Loucy (cell line): ENCODE results near the gene INPPL1.

Experiments used
- H2AFZ ChIP-seq: fragments of 200-600 bp; sonication (generic); 2 replicates; pipeline ENCODE4 v1.6.0; 2016; ENCODE audit warnings: antibody characterized with exemption, mild to moderate bottlenecking, low read length, moderate library complexity
- H3F3A ChIP-seq: fragments of 200-600 bp; 2 replicates; pipeline ENCODE4 v1.6.0; 2016; ENCODE audit warnings: antibody characterized with exemption, low read depth, mild to moderate bottlenecking
- H3K27me3 ChIP-seq: fragments of 200-600 bp; sonication (generic); 2 replicates; pipeline ENCODE4 v1.6.1; 2014; ENCODE audit warnings: low read length, mild to moderate bottlenecking; ENCODE audit not compliant: insufficient read depth, poor library complexity, severe bottlenecking
- H3K36me3 ChIP-seq: fragments of 200-600 bp; sonication (generic); 2 replicates; pipeline ENCODE4 v1.6.1; 2016; ENCODE audit warnings: low read length; ENCODE audit not compliant: insufficient read depth
- H3K4me1 ChIP-seq: fragments of 200-600 bp; sonication (generic); 2 replicates; pipeline ENCODE4 v1.5.1; 2014; ENCODE audit warnings: low read length, mild to moderate bottlenecking; ENCODE audit not compliant: insufficient read depth, poor library complexity, severe bottlenecking
- H3K4me2 ChIP-seq: fragments of 200-600 bp; sonication (generic); 2 replicates; pipeline ENCODE4 v1.6.0; 2014; ENCODE audit warnings: antibody characterized with exemption, low read length, low read depth, mild to moderate bottlenecking; ENCODE audit not compliant: poor library complexity, severe bottlenecking
- H3K4me3 ChIP-seq: fragments of 200-600 bp; sonication (generic); 2 replicates; pipeline ENCODE4 v1.5.1; 2014; ENCODE audit warnings: low read length, mild to moderate bottlenecking, mixed read lengths; ENCODE audit not compliant: poor library complexity, severe bottlenecking
- H3K79me2 ChIP-seq: fragments of 200-600 bp; sonication (generic); 2 replicates; pipeline ENCODE4 v1.6.1; 2014; ENCODE audit warnings: low read length; ENCODE audit not compliant: insufficient read depth
- H3K9ac ChIP-seq: fragments of 200-600 bp; sonication (generic); 2 replicates; pipeline ENCODE4 v1.6.0; 2014; ENCODE audit warnings: mild to moderate bottlenecking, low read depth, low read length, moderate library complexity; ENCODE audit not compliant: poor library complexity, severe bottlenecking
- H3K9me2 ChIP-seq: fragments of 200-600 bp; sonication (generic); replicated peaks from 2 replicates; pipeline ENCODE4 v1.6.1; 2016; ENCODE audit warnings: low read depth, low read length, mixed read lengths
- H3K9me3 ChIP-seq: fragments of 200-600 bp; sonication (generic); 2 replicates; pipeline ENCODE4 v1.6.1; 2014; ENCODE audit warnings: mild to moderate bottlenecking, antibody characterized with exemption, low read length, low read depth; ENCODE audit not compliant: insufficient read depth
- H4K20me1 ChIP-seq: fragments of 200-600 bp; sonication (generic); 2 replicates; pipeline ENCODE4 v1.6.0; 2014; ENCODE audit warnings: antibody characterized with exemption, low read length, mild to moderate bottlenecking; ENCODE audit not compliant: insufficient read depth, poor library complexity, severe bottlenecking
- EZH2phosphoT487 ChIP-seq: fragments of 200-600 bp; IDR thresholded peaks from 2 replicates; pipeline ENCODE4 v1.6.1; 2018; ENCODE audit warnings: antibody characterized with exemption, mild to moderate bottlenecking, moderate library complexity, borderline replicate concordance
- TF ChIP-seq, protein P1 (sequence below): fragments of 200-600 bp; sonication (generic); conservative IDR thresholded peaks from 2 replicates; pipeline ENCODE4 v1.5.1; 2014; ENCODE audit warnings: mild to moderate bottlenecking, antibody characterized with exemption, low read length

Gene INPPL1, protein sequence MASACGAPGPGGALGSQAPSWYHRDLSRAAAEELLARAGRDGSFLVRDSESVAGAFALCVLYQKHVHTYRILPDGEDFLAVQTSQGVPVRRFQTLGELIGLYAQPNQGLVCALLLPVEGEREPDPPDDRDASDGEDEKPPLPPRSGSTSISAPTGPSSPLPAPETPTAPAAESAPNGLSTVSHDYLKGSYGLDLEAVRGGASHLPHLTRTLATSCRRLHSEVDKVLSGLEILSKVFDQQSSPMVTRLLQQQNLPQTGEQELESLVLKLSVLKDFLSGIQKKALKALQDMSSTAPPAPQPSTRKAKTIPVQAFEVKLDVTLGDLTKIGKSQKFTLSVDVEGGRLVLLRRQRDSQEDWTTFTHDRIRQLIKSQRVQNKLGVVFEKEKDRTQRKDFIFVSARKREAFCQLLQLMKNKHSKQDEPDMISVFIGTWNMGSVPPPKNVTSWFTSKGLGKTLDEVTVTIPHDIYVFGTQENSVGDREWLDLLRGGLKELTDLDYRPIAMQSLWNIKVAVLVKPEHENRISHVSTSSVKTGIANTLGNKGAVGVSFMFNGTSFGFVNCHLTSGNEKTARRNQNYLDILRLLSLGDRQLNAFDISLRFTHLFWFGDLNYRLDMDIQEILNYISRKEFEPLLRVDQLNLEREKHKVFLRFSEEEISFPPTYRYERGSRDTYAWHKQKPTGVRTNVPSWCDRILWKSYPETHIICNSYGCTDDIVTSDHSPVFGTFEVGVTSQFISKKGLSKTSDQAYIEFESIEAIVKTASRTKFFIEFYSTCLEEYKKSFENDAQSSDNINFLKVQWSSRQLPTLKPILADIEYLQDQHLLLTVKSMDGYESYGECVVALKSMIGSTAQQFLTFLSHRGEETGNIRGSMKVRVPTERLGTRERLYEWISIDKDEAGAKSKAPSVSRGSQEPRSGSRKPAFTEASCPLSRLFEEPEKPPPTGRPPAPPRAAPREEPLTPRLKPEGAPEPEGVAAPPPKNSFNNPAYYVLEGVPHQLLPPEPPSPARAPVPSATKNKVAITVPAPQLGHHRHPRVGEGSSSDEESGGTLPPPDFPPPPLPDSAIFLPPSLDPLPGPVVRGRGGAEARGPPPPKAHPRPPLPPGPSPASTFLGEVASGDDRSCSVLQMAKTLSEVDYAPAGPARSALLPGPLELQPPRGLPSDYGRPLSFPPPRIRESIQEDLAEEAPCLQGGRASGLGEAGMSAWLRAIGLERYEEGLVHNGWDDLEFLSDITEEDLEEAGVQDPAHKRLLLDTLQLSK

DNA sequence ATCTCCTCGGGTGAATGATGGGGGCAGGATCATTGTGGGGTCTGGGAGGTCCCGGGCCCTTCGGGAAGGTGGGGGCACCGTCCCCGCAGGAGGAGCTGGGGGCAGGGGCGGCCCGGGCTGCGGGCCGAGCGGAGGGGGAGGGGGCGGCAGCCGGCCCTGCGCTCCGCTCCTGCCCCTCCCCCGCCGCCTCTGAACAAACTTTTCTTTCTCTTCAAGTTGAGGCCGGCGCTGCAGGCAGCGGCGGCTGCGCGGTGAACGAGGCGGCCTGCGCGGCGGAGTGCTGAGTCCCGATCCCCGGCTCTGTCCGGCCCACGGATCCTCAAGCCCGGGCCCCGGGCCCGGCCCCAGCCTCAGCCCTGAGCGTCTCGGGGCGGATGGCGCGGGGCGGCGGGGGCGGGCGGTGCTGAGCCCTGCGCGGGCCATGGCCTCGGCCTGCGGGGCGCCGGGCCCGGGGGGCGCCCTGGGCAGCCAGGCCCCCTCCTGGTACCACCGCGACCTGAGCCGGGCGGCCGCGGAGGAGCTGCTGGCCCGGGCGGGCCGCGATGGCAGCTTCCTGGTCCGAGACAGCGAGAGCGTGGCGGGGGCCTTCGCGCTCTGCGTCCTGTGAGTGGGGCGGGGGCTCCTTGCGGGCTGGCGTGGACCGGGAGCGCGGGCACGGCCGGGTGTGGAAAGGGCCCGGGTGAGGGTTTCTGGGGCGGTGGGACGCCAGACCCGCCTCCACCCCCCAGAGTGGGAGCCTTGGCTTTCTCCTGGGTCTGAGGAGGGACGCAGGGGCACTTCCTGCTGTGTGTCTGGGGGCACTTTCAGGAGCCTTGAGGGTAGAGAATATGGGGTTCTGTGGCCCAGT, at the start of gene INPPL1:
TSS of gene INPPL1 (plus strand) at position 204 of the 847 bp plus-strand sequence. CDS start at position 422, 218 bp downstream.
- Histone ChIP-seq H3K9me2 (no peaks in the 10 kb centered on the region), H3K27me3 (no peaks in the 10 kb centered on the region), H2AFZ (peak within 1 kb of the TSS; percentile 85), H4K20me1 (peaks cover 24% of the 10 kb centered on the region), H3K4me3 (peak within 1 kb of the TSS; percentile 99), H3K36me3 (peaks cover 16% of the 10 kb centered on the region; the same call in 1 of the 2 replicates), H3K9ac (peak within 1 kb of the TSS; percentile 94), H3K9me3 (no peaks in the 10 kb centered on the region), H3K79me2 (peaks cover 37% of the 10 kb centered on the region), H3K4me2 (peak within 1 kb of the TSS; percentile 97), H3F3A (no peaks in the 10 kb centered on the region), H3K4me1 (peaks cover 38% of the 10 kb centered on the region)
- no peak for TF ChIP-seq EZH2phosphoT487
- TF ChIP-seq, protein P1, sequence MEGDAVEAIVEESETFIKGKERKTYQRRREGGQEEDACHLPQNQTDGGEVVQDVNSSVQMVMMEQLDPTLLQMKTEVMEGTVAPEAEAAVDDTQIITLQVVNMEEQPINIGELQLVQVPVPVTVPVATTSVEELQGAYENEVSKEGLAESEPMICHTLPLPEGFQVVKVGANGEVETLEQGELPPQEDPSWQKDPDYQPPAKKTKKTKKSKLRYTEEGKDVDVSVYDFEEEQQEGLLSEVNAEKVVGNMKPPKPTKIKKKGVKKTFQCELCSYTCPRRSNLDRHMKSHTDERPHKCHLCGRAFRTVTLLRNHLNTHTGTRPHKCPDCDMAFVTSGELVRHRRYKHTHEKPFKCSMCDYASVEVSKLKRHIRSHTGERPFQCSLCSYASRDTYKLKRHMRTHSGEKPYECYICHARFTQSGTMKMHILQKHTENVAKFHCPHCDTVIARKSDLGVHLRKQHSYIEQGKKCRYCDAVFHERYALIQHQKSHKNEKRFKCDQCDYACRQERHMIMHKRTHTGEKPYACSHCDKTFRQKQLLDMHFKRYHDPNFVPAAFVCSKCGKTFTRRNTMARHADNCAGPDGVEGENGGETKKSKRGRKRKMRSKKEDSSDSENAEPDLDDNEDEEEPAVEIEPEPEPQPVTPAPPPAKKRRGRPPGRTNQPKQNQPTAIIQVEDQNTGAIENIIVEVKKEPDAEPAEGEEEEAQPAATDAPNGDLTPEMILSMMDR = no peak

DNA sequence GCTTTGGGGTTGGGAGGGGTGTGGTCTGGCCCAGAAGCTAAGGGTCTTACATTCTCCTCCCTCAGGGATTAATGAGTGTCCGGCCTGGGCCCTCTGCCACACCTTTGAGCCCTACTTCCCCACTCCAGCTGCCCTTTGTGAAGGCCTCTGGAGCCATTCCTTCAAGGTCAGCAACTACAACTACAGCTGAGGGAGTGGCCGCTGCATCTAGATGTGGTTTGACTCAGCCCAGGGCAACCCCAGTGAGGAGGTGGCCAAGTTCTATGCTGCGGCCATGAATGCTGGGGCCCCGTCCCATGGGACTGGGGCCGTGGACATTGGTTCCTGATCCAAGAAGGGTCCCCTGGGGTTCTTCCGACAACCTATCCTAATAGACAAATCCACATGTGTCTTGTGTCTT, 46.9 kb upstream of the INPPL1 start:
- H4K20me1 ChIP-seq = no peaks in the 10 kb centered on the region
- H3K4me1 ChIP-seq = no peaks in the 10 kb centered on the region
- no peak overlapping the region for H3K4me3 ChIP-seq
- H3K9me2 ChIP-seq = no peaks in the 10 kb centered on the region
- H3K79me2 ChIP-seq = no peaks in the 10 kb centered on the region
- no peaks in the 10 kb centered on the region for H3K36me3 ChIP-seq
- no peak overlapping the region for H3K4me2 ChIP-seq
- TF ChIP-seq, protein P1 = no peak
- no peak for TF ChIP-seq EZH2phosphoT487
- H3K9me3 ChIP-seq = no peaks in the 10 kb centered on the region
- H3F3A ChIP-seq = no peaks in the 10 kb centered on the region
- H3K27me3 ChIP-seq = no peaks in the 10 kb centered on the region
- no peak overlapping the region for H3K9ac ChIP-seq
- no peak overlapping the region for H2AFZ ChIP-seq
